Liver (tissue), 3 donors: ENCODE data around the gene HOXA7.

Experiments
- EGR1 ChIP-seq, 2 donors: IDR thresholded peaks; 2 replicates each; pipeline ENCODE4 v1.6.1; 2016 to 2018; ENCODE audit warnings: antibody characterized with exemption in 2 of 2, low read depth in 2 of 2
- FOXA1 ChIP-seq: IDR thresholded peaks from 2 replicates; pipeline ENCODE4 v1.6.1; 2016; ENCODE audit warnings: antibody characterized with exemption
- NR2F2 ChIP-seq: IDR thresholded peaks from 2 replicates; pipeline ENCODE4 v1.6.1; 2016; ENCODE audit warnings: antibody characterized with exemption
- RAD21 ChIP-seq, 2 donors: IDR thresholded peaks; 2 replicates each; pipeline ENCODE4 v1.6.1; 2016; ENCODE audit warnings: antibody characterized with exemption in 2 of 2, mild to moderate bottlenecking in 2 of 2
- RXRA ChIP-seq, 2 donors: IDR thresholded peaks; 2 replicates each; pipeline ENCODE4 v1.6.1; 2017 to 2018; ENCODE audit warnings: antibody characterized with exemption in 2 of 2, mild to moderate bottlenecking in 1 of 2
- SP1 ChIP-seq: IDR thresholded peaks from 2 replicates; pipeline ENCODE4 v1.6.1; 2018; ENCODE audit warnings: antibody characterized with exemption, mild to moderate bottlenecking
- TAF1 ChIP-seq: conservative IDR thresholded peaks from 2 replicates; pipeline ENCODE4 v1.6.1; 2016; ENCODE audit warnings: antibody characterized with exemption, mild to moderate bottlenecking
- YY1 ChIP-seq: IDR thresholded peaks from 2 replicates; pipeline ENCODE4 v1.6.1; 2016; ENCODE audit warnings: antibody characterized with exemption, mild to moderate bottlenecking
- TF ChIP-seq, protein P1 (sequence below): fragments of 150-350 bp; IDR thresholded peaks from 2 replicates; pipeline ENCODE4 v1.5.1; 2017; ENCODE audit warnings: improper control_type of control experiment, low read depth, low read length; ENCODE audit not compliant: missing input control
- TF ChIP-seq, protein P2 (sequence below): IDR thresholded peaks from 2 replicates; pipeline ENCODE4 v1.6.1; 2016; ENCODE audit warnings: antibody characterized with exemption, mild to moderate bottlenecking
- TF ChIP-seq, protein P3 (sequence below): IDR thresholded peaks from 2 replicates; pipeline ENCODE4 v1.6.1; 2016; ENCODE audit warnings: antibody characterized with exemption
- TF ChIP-seq, protein P4 (sequence below): IDR thresholded peaks from 2 replicates; pipeline ENCODE4 v1.6.1; 2016; ENCODE audit warnings: antibody characterized with exemption
- donor health status: healthy.
- donor health status: healthy.

DNA sequence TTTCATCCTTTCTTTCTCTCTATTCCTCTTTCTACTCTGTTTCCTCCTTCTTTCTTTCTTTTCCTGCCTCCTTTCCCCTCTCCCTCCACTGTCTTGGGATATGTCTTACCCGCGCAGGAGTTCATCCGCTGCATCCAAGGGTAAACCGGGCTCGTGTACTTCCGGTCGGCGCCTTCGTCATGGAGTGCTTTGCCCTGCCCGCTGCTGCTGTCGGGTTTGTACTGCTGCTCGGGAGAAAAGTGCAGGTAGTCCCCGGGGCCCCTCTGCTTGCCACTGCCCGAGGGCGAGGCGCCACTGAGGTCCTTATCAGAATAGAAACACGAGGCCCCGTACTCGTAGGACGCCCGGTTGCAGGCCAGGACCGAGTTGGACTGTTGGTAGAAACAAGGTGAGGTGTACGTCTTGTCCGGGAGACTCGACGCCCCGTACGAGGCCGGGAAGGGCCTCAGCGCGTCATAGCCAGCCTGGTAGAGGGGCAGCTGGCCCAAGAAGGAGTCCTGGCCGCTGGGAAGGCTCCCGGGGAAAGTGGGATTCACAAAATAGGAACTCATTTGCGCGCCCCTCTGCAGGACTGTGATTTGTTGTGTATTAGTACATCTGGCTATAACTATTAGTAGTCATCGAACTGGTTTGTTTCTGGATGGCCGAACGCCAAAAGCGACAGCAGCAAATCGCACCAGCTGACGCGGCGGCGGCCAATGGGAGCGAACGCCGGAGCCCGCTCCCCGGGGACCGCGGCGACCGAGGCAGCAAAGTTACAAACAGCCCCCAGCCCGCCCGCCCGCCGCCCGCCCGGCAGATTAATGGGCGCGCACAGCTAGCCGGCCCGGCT lies 9.1 kb downstream of the HOXA7 start, which contains the start of gene HOXA6:
- TF ChIP-seq FOXA1, result no peak
- TF ChIP-seq, protein P1, sequence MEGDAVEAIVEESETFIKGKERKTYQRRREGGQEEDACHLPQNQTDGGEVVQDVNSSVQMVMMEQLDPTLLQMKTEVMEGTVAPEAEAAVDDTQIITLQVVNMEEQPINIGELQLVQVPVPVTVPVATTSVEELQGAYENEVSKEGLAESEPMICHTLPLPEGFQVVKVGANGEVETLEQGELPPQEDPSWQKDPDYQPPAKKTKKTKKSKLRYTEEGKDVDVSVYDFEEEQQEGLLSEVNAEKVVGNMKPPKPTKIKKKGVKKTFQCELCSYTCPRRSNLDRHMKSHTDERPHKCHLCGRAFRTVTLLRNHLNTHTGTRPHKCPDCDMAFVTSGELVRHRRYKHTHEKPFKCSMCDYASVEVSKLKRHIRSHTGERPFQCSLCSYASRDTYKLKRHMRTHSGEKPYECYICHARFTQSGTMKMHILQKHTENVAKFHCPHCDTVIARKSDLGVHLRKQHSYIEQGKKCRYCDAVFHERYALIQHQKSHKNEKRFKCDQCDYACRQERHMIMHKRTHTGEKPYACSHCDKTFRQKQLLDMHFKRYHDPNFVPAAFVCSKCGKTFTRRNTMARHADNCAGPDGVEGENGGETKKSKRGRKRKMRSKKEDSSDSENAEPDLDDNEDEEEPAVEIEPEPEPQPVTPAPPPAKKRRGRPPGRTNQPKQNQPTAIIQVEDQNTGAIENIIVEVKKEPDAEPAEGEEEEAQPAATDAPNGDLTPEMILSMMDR, result no peak
- TF ChIP-seq, protein P2, sequence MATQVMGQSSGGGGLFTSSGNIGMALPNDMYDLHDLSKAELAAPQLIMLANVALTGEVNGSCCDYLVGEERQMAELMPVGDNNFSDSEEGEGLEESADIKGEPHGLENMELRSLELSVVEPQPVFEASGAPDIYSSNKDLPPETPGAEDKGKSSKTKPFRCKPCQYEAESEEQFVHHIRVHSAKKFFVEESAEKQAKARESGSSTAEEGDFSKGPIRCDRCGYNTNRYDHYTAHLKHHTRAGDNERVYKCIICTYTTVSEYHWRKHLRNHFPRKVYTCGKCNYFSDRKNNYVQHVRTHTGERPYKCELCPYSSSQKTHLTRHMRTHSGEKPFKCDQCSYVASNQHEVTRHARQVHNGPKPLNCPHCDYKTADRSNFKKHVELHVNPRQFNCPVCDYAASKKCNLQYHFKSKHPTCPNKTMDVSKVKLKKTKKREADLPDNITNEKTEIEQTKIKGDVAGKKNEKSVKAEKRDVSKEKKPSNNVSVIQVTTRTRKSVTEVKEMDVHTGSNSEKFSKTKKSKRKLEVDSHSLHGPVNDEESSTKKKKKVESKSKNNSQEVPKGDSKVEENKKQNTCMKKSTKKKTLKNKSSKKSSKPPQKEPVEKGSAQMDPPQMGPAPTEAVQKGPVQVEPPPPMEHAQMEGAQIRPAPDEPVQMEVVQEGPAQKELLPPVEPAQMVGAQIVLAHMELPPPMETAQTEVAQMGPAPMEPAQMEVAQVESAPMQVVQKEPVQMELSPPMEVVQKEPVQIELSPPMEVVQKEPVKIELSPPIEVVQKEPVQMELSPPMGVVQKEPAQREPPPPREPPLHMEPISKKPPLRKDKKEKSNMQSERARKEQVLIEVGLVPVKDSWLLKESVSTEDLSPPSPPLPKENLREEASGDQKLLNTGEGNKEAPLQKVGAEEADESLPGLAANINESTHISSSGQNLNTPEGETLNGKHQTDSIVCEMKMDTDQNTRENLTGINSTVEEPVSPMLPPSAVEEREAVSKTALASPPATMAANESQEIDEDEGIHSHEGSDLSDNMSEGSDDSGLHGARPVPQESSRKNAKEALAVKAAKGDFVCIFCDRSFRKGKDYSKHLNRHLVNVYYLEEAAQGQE, result no peak
- TF ChIP-seq RAD21 (IDR thresholded peaks at IDR 0.05), result no peak
- no peak for TF ChIP-seq YY1
- TF ChIP-seq SP1, result no peak
- TF ChIP-seq, protein P3, sequence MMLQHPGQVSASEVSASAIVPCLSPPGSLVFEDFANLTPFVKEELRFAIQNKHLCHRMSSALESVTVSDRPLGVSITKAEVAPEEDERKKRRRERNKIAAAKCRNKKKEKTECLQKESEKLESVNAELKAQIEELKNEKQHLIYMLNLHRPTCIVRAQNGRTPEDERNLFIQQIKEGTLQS, result no peak
- no peak for TF ChIP-seq TAF1
- TF ChIP-seq, protein P4, sequence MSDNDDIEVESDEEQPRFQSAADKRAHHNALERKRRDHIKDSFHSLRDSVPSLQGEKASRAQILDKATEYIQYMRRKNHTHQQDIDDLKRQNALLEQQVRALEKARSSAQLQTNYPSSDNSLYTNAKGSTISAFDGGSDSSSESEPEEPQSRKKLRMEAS, result no peak
- TF ChIP-seq RXRA (IDR thresholded peaks at IDR 0.05), result no peak
- no peak for TF ChIP-seq EGR1 (IDR thresholded peaks at IDR 0.05; ENCODE audit: low read depth in 2 of 2)
- TF ChIP-seq NR2F2, result no peak
